ENCODE data around the gene LMX1B. TPM values are rescaled to one million over a fixed set of nuclear protein-coding genes. Genes with fewer than 3 reads are reported as not detected.

The LMX1B gene
- total and polyA plus RNA-seq, 2 of the 4 experiments (the other 2 are of a cell fraction), result not detected

DNA sequence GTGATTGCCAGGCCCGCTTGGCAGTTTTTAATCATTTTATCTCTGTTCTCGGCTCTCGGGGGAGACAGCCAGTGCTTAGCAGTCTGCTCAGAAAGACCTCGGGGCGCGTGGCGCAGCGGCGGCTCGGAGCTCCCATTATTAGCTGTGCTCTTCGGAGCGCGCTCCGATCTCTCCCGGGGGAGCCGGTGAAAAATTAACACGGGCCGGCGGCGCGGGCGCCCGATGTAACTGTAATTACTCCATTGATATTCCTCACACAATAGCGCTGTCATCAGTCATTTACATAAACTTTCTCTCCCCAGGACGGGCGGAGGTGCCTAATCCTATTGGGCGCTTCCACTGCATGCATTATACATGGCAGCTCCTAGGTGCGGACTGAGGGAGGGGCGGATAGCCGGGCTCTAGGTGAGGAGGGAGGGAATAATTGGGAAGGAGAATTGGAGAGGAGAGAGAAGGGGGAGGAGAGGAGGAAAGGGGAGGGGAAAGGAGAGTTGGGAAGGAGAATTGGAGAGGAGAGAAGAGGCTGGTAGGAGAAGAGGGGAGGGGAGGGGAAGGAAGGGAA lies 24.9 kb downstream of the LMX1B start:
- H3K4me1 ChIP-seq (ENCODE audit: control insufficient read depth, insufficient read depth, low read length), result no peaks in the 10 kb centered on the region
- no peak overlapping the region for H2AK5ac ChIP-seq (ENCODE audit: low read depth, low read length)
- ChIA-PET CTCF (no interaction called here), POLR2A (ENCODE audit: unreplicated experiment) (no interaction called here)
- no peak for TF ChIP-seq CHD1 (IDR thresholded peaks at IDR 0.05; ENCODE audit: low read depth, low read length)
- TF ChIP-seq BHLHE40 (IDR thresholded peaks at IDR 0.05; ENCODE audit: low read depth, low read length), result no peak
- no peak for TF ChIP-seq NFE2L2 (IDR thresholded peaks at IDR 0.05; ENCODE audit: low read depth, low read length)
- TF ChIP-seq MAZ (IDR thresholded peaks at IDR 0.05; ENCODE audit: borderline replicate concordance, low read depth, low read length), result no peak
- no peak for TF ChIP-seq CEBPB (IDR thresholded peaks at IDR 0.05; ENCODE audit: low read depth, low read length)
- TF ChIP-seq MAFK (IDR thresholded peaks at IDR 0.05; ENCODE audit: low read depth, low read length), result no peak
- TF ChIP-seq, protein P1, sequence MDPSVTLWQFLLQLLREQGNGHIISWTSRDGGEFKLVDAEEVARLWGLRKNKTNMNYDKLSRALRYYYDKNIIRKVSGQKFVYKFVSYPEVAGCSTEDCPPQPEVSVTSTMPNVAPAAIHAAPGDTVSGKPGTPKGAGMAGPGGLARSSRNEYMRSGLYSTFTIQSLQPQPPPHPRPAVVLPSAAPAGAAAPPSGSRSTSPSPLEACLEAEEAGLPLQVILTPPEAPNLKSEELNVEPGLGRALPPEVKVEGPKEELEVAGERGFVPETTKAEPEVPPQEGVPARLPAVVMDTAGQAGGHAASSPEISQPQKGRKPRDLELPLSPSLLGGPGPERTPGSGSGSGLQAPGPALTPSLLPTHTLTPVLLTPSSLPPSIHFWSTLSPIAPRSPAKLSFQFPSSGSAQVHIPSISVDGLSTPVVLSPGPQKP (IDR thresholded peaks at IDR 0.05; ENCODE audit: borderline replicate concordance, low read depth, low read length), result no peak
- TF ChIP-seq, protein P2, sequence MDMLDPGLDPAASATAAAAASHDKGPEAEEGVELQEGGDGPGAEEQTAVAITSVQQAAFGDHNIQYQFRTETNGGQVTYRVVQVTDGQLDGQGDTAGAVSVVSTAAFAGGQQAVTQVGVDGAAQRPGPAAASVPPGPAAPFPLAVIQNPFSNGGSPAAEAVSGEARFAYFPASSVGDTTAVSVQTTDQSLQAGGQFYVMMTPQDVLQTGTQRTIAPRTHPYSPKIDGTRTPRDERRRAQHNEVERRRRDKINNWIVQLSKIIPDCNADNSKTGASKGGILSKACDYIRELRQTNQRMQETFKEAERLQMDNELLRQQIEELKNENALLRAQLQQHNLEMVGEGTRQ (IDR thresholded peaks at IDR 0.05; ENCODE audit: low read depth, low read length), result no peak
- TF ChIP-seq RFX5 (IDR thresholded peaks at IDR 0.05; ENCODE audit: low read depth, low read length), result no peak
- TF ChIP-seq POLR2A (IDR thresholded peaks at IDR 0.05; ENCODE audit: low read depth, low read length), result no peak
- no peak for TF ChIP-seq SMC3 (IDR thresholded peaks at IDR 0.05; ENCODE audit: low read depth, low read length)
- TF ChIP-seq CTCF (conservative IDR thresholded peaks at IDR 0.05; ENCODE audit: low read depth, low read length), result no peak
- TF ChIP-seq RCOR1 (IDR thresholded peaks at IDR 0.05; ENCODE audit: insufficient replicate concordance, low read length), result no peak
- TF ChIP-seq RAD21 (IDR thresholded peaks at IDR 0.05; ENCODE audit: low read length), result no peak
- no peak for TF ChIP-seq MXI1 (IDR thresholded peaks at IDR 0.05; ENCODE audit: borderline replicate concordance, low read depth, low read length)
- H3K27me3 ChIP-seq (ENCODE audit: control insufficient read depth, insufficient read depth, low read length), result peaks cover 99% of the 10 kb centered on the region
- no peak overlapping the region for H3K56ac ChIP-seq (ENCODE audit: extremely low read depth, insufficient read depth, low read length)
- DNase-seq (no peak), ATAC-seq (ENCODE audit: low read depth) (peak; percentile 40; the same call in 1 of the 2 replicates)
- H2AK9ac ChIP-seq (replicated peaks; ENCODE audit: low read depth, low read length, poor library complexity), result no peak overlapping the region
- H3K4ac ChIP-seq (ENCODE audit: low read depth, low read length), result no peak overlapping the region
- no peaks in the 10 kb centered on the region for H3K36me3 ChIP-seq (ENCODE audit: control insufficient read depth, insufficient read depth, low read length)
- no peak overlapping the region for H3K9ac ChIP-seq (ENCODE audit: low read depth, low read length)
- no peaks in the 10 kb centered on the region for H4K20me1 ChIP-seq (ENCODE audit: insufficient read depth, low read length)
- H4K5ac ChIP-seq (ENCODE audit: low read depth, low read length), result no peak overlapping the region
- no peaks in the 10 kb centered on the region for H3K79me1 ChIP-seq (ENCODE audit: low read depth in 1 of 2, low read length in 2 of 2)
- H3K14ac ChIP-seq (replicated peaks; ENCODE audit: low read depth, low read length), result no peak overlapping the region
- in situ Hi-C loops (cut with MboI; ENCODE audit: low sequenced_read_pairs) (no loop called here), dilution Hi-C loops (cut with HindIII; ENCODE audit: low sequenced_read_pairs, unreplicated experiment) (no loop called here), intact Hi-C loops (cut with micrococcal nuclease) (no loop called here)
- H3K9me3 ChIP-seq (ENCODE audit: control insufficient read depth, insufficient read depth, low read length), result no peaks in the 10 kb centered on the region
- H2AFZ ChIP-seq (replicated peaks; ENCODE audit: low read length, poor library complexity), result no peak overlapping the region
- no peak overlapping the region for H3K23ac ChIP-seq (ENCODE audit: low read depth, low read length)
- WGBS, 2 experiments (ENCODE audit: extremely low coverage in 2 of 2, insufficient read length in 1 of 2), result 1% methylated on average over 12 of the region's 30 CpGs; no CpG with 5 or more reads in 1 of the 2 experiments
- no peak overlapping the region for H2BK5ac ChIP-seq (ENCODE audit: low read depth, low read length, poor library complexity, severe bottlenecking)
- H3K4me3 ChIP-seq (ENCODE audit: insufficient read depth, low read depth, low read length), result no peak overlapping the region
- no peaks in the 10 kb centered on the region for H3K9me1 ChIP-seq (ENCODE audit: insufficient read depth, low read length)
- H4K91ac ChIP-seq (ENCODE audit: insufficient read depth, low read depth, low read length), result no peak overlapping the region
- no peak overlapping the region for H2BK120ac ChIP-seq (ENCODE audit: low read depth, low read length)
- no peak overlapping the region for H4K8ac ChIP-seq (ENCODE audit: low read depth in 2 of 2, low read length in 2 of 2)
- no peak overlapping the region for H3K27ac ChIP-seq (ENCODE audit: insufficient read depth, low read length)
- no peak overlapping the region for H3K4me2 ChIP-seq (ENCODE audit: low read depth, low read length)
- no peak overlapping the region for H3K18ac ChIP-seq (ENCODE audit: low read depth, low read length)
- no TSS peak for BruUV-seq (replicated peaks)
- H2BK15ac ChIP-seq (ENCODE audit: low read depth, low read length), result no peak overlapping the region
- no peak overlapping the region for H2BK20ac ChIP-seq (ENCODE audit: low read depth, low read length)

Data from IMR-90 (cell line).